ENCODE data around the gene ANO6. TPM values are rescaled to one million over a fixed set of nuclear protein-coding genes. Genes with fewer than 3 reads are reported as not detected.

The ANO6 gene
- total and polyA plus RNA-seq, 2 of the 4 experiments (the other 2 are of a cell fraction): 21.6 to 41.0 TPM

DNA sequence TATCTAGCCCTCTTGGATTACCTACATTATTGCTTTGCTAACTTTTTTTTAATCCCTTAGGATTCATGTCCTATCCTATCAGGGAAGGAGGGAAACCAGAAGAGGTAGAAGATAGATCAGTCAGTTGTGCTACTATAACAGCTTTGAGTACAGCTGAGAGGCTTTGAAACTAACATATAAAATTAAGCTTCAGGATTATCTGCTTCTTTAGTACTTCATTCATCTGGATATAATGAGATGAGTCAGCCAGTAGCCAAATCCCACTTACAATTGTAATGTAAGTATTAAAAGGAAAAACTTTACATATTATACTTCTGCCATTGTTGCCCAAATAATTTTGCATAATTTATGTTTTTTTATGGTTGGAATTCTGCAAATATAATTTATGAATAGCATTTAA is 33.4 kb upstream of the ANO6 start:
- in situ Hi-C loops (cut with MboI; ENCODE audit: low sequenced_read_pairs): loop anchor here (10.0 kb wide), 1 partner anchor 202 kb away; no protein-coding TSS in a partner anchor
- CTCF ChIA-PET: interaction anchor here (0.6 kb wide), 1 partner anchor 9 kb away, joined by 3 read pairs; no protein-coding TSS in a partner anchor
- intact Hi-C loops (cut with micrococcal nuclease): no loop called here

More for the DNA sequence above, 33.4 kb upstream of the ANO6 start:
- DNase-seq (no peak), ATAC-seq (ENCODE audit: low read depth) (no peak)
- H3K27me3 ChIP-seq (ENCODE audit: control insufficient read depth, insufficient read depth, low read length): no peaks in the 10 kb centered on the region
- H3K36me3 ChIP-seq (ENCODE audit: control insufficient read depth, insufficient read depth, low read length): no peaks in the 10 kb centered on the region
- H4K91ac ChIP-seq (ENCODE audit: insufficient read depth, low read depth, low read length): no peak overlapping the region
- H4K8ac ChIP-seq (ENCODE audit: low read depth in 2 of 2, low read length in 2 of 2): no peak overlapping the region
- no TSS peak for BruUV-seq (replicated peaks)
- dilution Hi-C loops (cut with HindIII; ENCODE audit: low sequenced_read_pairs, unreplicated experiment): no loop called here
- no peak overlapping the region for H3K23ac ChIP-seq (ENCODE audit: low read depth, low read length)
- no peak overlapping the region for H3K9ac ChIP-seq (ENCODE audit: low read depth, low read length)
- POLR2A ChIA-PET (ENCODE audit: unreplicated experiment): no interaction called here
- H3K79me1 ChIP-seq (ENCODE audit: low read depth in 1 of 2, low read length in 2 of 2): no peaks in the 10 kb centered on the region
- H3K56ac ChIP-seq (ENCODE audit: extremely low read depth, insufficient read depth, low read length): no peak overlapping the region
- H3K27ac ChIP-seq (ENCODE audit: insufficient read depth, low read length): no peak overlapping the region
- H3K4ac ChIP-seq (ENCODE audit: low read depth, low read length): no peak overlapping the region
- no peak overlapping the region for H2AK5ac ChIP-seq (ENCODE audit: low read depth, low read length)
- H3K18ac ChIP-seq (ENCODE audit: low read depth, low read length): no peak overlapping the region
- no peak overlapping the region for H2BK15ac ChIP-seq (ENCODE audit: low read depth, low read length)
- no peak overlapping the region for H3K4me3 ChIP-seq (ENCODE audit: insufficient read depth, low read depth, low read length)
- no peak overlapping the region for H4K5ac ChIP-seq (ENCODE audit: low read depth, low read length)
- H2AFZ ChIP-seq (replicated peaks; ENCODE audit: low read length, poor library complexity): no peak overlapping the region
- no peaks in the 10 kb centered on the region for H3K4me1 ChIP-seq (ENCODE audit: control insufficient read depth, insufficient read depth, low read length)
- H2BK20ac ChIP-seq (ENCODE audit: low read depth, low read length): no peak overlapping the region
- peaks cover 12% of the 10 kb centered on the region for H3K9me3 ChIP-seq (ENCODE audit: control insufficient read depth, insufficient read depth, low read length)
- no peak overlapping the region for H2BK120ac ChIP-seq (ENCODE audit: low read depth, low read length)
- H2AK9ac ChIP-seq (replicated peaks; ENCODE audit: low read depth, low read length, poor library complexity): no peak overlapping the region
- no peak overlapping the region for H3K4me2 ChIP-seq (ENCODE audit: low read depth, low read length)
- no peak overlapping the region for H2BK5ac ChIP-seq (ENCODE audit: low read depth, low read length, poor library complexity, severe bottlenecking)
- TF ChIP-seq CHD1 (IDR thresholded peaks at IDR 0.05; ENCODE audit: low read depth, low read length): no peak
- TF ChIP-seq MAFK (IDR thresholded peaks at IDR 0.05; ENCODE audit: low read depth, low read length): no peak
- TF ChIP-seq, protein P1, sequence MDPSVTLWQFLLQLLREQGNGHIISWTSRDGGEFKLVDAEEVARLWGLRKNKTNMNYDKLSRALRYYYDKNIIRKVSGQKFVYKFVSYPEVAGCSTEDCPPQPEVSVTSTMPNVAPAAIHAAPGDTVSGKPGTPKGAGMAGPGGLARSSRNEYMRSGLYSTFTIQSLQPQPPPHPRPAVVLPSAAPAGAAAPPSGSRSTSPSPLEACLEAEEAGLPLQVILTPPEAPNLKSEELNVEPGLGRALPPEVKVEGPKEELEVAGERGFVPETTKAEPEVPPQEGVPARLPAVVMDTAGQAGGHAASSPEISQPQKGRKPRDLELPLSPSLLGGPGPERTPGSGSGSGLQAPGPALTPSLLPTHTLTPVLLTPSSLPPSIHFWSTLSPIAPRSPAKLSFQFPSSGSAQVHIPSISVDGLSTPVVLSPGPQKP (IDR thresholded peaks at IDR 0.05; ENCODE audit: borderline replicate concordance, low read depth, low read length): no peak
- TF ChIP-seq, protein P2, sequence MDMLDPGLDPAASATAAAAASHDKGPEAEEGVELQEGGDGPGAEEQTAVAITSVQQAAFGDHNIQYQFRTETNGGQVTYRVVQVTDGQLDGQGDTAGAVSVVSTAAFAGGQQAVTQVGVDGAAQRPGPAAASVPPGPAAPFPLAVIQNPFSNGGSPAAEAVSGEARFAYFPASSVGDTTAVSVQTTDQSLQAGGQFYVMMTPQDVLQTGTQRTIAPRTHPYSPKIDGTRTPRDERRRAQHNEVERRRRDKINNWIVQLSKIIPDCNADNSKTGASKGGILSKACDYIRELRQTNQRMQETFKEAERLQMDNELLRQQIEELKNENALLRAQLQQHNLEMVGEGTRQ (IDR thresholded peaks at IDR 0.05; ENCODE audit: low read depth, low read length): no peak
- no peak for TF ChIP-seq FOS (IDR thresholded peaks at IDR 0.05; ENCODE audit: low read depth, low read length)
- TF ChIP-seq NFE2L2 (IDR thresholded peaks at IDR 0.05; ENCODE audit: low read depth, low read length): no peak
- TF ChIP-seq, protein P3, sequence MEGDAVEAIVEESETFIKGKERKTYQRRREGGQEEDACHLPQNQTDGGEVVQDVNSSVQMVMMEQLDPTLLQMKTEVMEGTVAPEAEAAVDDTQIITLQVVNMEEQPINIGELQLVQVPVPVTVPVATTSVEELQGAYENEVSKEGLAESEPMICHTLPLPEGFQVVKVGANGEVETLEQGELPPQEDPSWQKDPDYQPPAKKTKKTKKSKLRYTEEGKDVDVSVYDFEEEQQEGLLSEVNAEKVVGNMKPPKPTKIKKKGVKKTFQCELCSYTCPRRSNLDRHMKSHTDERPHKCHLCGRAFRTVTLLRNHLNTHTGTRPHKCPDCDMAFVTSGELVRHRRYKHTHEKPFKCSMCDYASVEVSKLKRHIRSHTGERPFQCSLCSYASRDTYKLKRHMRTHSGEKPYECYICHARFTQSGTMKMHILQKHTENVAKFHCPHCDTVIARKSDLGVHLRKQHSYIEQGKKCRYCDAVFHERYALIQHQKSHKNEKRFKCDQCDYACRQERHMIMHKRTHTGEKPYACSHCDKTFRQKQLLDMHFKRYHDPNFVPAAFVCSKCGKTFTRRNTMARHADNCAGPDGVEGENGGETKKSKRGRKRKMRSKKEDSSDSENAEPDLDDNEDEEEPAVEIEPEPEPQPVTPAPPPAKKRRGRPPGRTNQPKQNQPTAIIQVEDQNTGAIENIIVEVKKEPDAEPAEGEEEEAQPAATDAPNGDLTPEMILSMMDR (conservative IDR thresholded peaks at IDR 0.05; ENCODE audit: low read depth, low read length): no peak
- TF ChIP-seq RAD21 (IDR thresholded peaks at IDR 0.05; ENCODE audit: low read length): no peak
- H4K20me1 ChIP-seq (ENCODE audit: insufficient read depth, low read length): no peaks in the 10 kb centered on the region
- no peaks in the 10 kb centered on the region for H3K9me1 ChIP-seq (ENCODE audit: insufficient read depth, low read length)
- no peak overlapping the region for H3K14ac ChIP-seq (replicated peaks; ENCODE audit: low read depth, low read length)

Data from IMR-90 (cell line).